Body of pancreas (tissue), 4 donors: Measurements from ENCODE around the gene LALBA. TPM values are rescaled to one million over a fixed set of nuclear protein-coding genes. Genes with fewer than 3 reads are reported as not detected.
"Not testable (repeated sequence)": the region's sequence is repeated elsewhere in the genome, so short reads cannot be mapped to it uniquely, and the experiment has no call there.

ENCODE experiments used
- ATAC-seq: fragments of 150-250 bp; one replicate; pipeline ENCODE4 v1.9.1; 2016
- DNase-seq, 4 donors: peaks; one replicate each; pipeline ENCODE4 v3.0.0-alpha.2; 2019
- H3K27ac ChIP-seq, 4 donors: fragments of 200-600 bp; sonication (generic); 1 replicate in 3 of 4; 2 replicates in 1 of 4; pipeline versions ENCODE4 v1.5.1 to v1.6.1; 2016 to 2019; ENCODE audit warnings: mild to moderate bottlenecking in 1 of 4, mixed read lengths in 1 of 4, moderate library complexity in 1 of 4
- H3K27me3 ChIP-seq, 2 donors: fragments of 200-600 bp; sonication (generic); one replicate each; pipeline ENCODE4 v1.6.0; 2016; ENCODE audit warnings: mild to moderate bottlenecking in 1 of 2
- H3K36me3 ChIP-seq, 2 donors: fragments of 200-600 bp; sonication (generic); replicated peaks in 1 of 2; 2 replicates each; pipeline ENCODE4 v1.5.1; 2016; ENCODE audit warnings: low read depth in 2 of 2; ENCODE audit not compliant: insufficient read depth in 1 of 2
- H3K4me1 ChIP-seq: fragments of 200-600 bp; sonication (generic); one replicate; pipeline ENCODE4 v1.6.0; 2016
- H3K4me3 ChIP-seq, 2 donors: fragments of 200-600 bp; sonication (generic); 1 replicate in 1 of 2; 2 replicates in 1 of 2; pipeline ENCODE4 v1.5.1; 2016 to 2019
- H3K9me3 ChIP-seq, 3 donors: fragments of 200-600 bp; sonication (generic); 1 replicate in 2 of 3; 2 replicates in 1 of 3; pipeline ENCODE4 v1.5.1; 2016
- POLR2A ChIP-seq, 3 donors: fragments of 450-650 bp; IDR thresholded peaks; one replicate each; pipeline ENCODE4 v1.6.1; 2016; ENCODE audit warnings: antibody characterized with exemption in 3 of 3, mild to moderate bottlenecking in 2 of 3
- WGBS, 2 donors: methylation state at CpG; one replicate each; pipeline ENCODE4 v1.1.5; 2017; 5-methylcytosine and 5-hydroxymethylcytosine counted together
- intact Hi-C: fragments of 100-400 bp; cut with DNase I; formaldehyde crosslinking; loops from one replicate; pipeline ENCODE4 v1.15.1; 2023
- total RNA-seq, 2 donors: library from RNA; depleted of rRNA; stranded (reverse); fragments of >200 nt; gene quantifications; one replicate each; pipeline ENCODE4 v1.1.0, GENCODE V29; 2016
- TF ChIP-seq, protein P1 (sequence below), 7 experiments: fragments of 450-650 bp in 4 of 7; fragments of 200-600 bp in 3 of 7; sonication (generic) in 3 of 7; IDR thresholded peaks; one replicate each; pipeline ENCODE4 v1.5.1; 2016 to 2019; ENCODE audit warnings: antibody characterized with exemption in 7 of 7

Gene LALBA
- total RNA-seq, 2 donors from 2014 or later = not detected

DNA sequence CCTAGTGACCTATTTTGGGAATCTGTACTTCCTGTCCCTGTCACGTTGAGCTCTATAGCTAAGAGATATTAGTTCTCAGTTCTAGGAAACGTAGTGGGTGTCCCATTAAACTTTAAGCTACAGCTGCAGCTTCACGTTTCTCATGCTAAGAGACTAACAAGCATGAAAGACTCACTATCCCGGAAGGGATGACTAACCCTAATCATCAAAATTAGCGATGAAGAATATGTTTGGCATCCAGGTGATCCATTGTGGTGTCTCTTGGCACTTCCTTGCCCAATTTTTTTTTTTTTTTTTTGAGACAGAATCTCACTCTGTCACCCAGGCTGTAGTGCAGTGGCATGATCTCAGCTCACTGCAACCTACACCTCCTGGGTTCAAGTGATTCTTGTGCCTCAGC, 11.0 kb upstream of the LALBA start:
- TF ChIP-seq POLR2A (IDR thresholded peaks at IDR 0.05) = no peak
- TF ChIP-seq, protein P1, sequence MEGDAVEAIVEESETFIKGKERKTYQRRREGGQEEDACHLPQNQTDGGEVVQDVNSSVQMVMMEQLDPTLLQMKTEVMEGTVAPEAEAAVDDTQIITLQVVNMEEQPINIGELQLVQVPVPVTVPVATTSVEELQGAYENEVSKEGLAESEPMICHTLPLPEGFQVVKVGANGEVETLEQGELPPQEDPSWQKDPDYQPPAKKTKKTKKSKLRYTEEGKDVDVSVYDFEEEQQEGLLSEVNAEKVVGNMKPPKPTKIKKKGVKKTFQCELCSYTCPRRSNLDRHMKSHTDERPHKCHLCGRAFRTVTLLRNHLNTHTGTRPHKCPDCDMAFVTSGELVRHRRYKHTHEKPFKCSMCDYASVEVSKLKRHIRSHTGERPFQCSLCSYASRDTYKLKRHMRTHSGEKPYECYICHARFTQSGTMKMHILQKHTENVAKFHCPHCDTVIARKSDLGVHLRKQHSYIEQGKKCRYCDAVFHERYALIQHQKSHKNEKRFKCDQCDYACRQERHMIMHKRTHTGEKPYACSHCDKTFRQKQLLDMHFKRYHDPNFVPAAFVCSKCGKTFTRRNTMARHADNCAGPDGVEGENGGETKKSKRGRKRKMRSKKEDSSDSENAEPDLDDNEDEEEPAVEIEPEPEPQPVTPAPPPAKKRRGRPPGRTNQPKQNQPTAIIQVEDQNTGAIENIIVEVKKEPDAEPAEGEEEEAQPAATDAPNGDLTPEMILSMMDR (IDR thresholded peaks at IDR 0.05) = no peak
- no peaks in the 10 kb centered on the region for H3K36me3 ChIP-seq
- WGBS, 2 donors = 54% methylated on average over 5 of the region's 5 CpGs
- H3K9me3 ChIP-seq = no peaks in the 10 kb centered on the region
- H3K27ac ChIP-seq = no peak overlapping the region
- DNase-seq = no peak
- H3K4me3 ChIP-seq = no peak overlapping the region
- no peaks in the 10 kb centered on the region for H3K4me1 ChIP-seq
- intact Hi-C loops = no loop called here
- no peaks in the 10 kb centered on the region for H3K27me3 ChIP-seq
- no peak for ATAC-seq

DNA sequence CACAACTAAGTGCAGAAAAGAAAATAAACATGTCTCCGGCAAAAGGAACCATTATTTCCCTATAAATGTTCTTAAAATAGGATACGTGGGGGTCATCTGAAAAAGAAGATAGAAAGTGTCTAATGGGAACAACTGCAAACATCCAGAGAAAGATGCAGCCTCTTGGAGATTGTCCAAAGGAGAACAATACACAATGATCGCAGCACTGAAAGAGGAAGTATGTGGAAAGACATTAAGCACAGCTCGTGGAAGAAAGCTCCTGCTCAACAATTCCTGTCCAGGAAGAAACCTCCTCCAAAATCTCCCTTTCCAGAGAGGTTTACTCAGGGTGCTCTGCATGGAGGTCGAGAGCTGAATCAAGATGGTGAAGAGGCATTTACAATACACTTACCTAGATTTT, 2.5 kb upstream of the LALBA start:
- 39 to 40% methylated on average over 5 of the region's 5 CpGs for WGBS, 2 donors
- no peak for DNase-seq
- Histone ChIP-seq H3K4me1 (no peaks in the 10 kb centered on the region), H3K27me3 (no peaks in the 10 kb centered on the region), H3K4me3 (no peak overlapping the region), H3K36me3 (no peaks in the 10 kb centered on the region), H3K27ac (no peak overlapping the region), H3K9me3 (no peaks in the 10 kb centered on the region)
- intact Hi-C loops = no loop called here
- no peak for ATAC-seq
- TF ChIP-seq POLR2A (IDR thresholded peaks at IDR 0.05) = no peak
- TF ChIP-seq, protein P1 (IDR thresholded peaks at IDR 0.05) = no peak

DNA sequence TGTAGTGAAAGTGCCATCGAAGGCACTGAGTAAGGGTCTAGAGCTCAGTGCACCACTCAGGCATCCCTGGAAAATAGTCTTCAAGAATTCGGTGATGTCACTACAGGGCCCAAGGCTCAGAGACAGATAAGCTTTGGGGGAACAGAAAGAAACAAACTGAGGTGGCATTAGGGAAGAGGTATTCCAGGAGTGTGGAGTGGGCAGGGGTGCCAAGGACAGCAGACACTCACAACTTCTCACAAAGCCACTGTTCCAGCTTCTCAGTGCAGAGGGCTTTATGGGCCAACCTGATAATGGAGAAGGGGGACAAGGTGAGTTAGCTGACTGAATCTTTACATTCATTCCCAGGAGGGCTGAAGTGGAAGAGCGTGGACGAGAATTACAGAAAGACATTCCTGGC, 2.1 kb downstream of the LALBA start:
- no peak for ATAC-seq
- 72 to 73% methylated on average over 4 of the region's 4 CpGs for WGBS, 2 donors
- Histone ChIP-seq H3K4me1 (no peaks in the 10 kb centered on the region), H3K36me3 (no peaks in the 10 kb centered on the region), H3K27ac (no peak overlapping the region), H3K4me3 (no peak overlapping the region), H3K27me3 (no peaks in the 10 kb centered on the region), H3K9me3 (no peaks in the 10 kb centered on the region)
- no peak for DNase-seq
- TF ChIP-seq POLR2A (IDR thresholded peaks at IDR 0.05) = no peak
- TF ChIP-seq, protein P1 (IDR thresholded peaks at IDR 0.05) = no peak
- intact Hi-C loops = no loop called here

DNA sequence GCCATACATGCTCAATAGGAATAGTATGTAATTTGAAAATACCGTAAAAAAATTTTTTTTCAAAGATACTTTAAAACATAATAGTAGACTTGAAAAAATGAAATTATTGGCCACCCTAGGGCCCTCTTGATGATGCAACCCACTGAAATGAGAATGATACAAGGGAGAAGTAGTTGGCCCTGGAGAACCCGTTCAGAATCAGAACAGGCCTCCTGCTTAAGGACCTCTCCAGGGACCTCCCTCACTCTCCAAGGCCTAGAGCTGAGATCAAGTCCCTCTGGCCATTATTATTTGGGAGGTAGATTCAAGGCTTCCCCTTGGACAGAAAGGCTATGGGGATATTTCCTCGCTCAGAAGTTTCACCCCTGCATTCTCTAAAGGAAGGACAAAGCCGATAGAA, 11.9 kb downstream of the LALBA start:
- Histone ChIP-seq H3K27me3 (no peaks in the 10 kb centered on the region), H3K36me3 (no peaks in the 10 kb centered on the region), H3K4me1 (no peaks in the 10 kb centered on the region), H3K27ac (no peak overlapping the region), H3K4me3 (no peak overlapping the region), H3K9me3 (no peaks in the 10 kb centered on the region)
- DNase-seq = no peak
- intact Hi-C loops = no loop called here
- WGBS, 2 donors = 85 to 89% methylated on average over 4 of the region's 4 CpGs
- no peak for ATAC-seq
- TF ChIP-seq, protein P1 (IDR thresholded peaks at IDR 0.05) = no peak
- no peak for TF ChIP-seq POLR2A (IDR thresholded peaks at IDR 0.05)

DNA sequence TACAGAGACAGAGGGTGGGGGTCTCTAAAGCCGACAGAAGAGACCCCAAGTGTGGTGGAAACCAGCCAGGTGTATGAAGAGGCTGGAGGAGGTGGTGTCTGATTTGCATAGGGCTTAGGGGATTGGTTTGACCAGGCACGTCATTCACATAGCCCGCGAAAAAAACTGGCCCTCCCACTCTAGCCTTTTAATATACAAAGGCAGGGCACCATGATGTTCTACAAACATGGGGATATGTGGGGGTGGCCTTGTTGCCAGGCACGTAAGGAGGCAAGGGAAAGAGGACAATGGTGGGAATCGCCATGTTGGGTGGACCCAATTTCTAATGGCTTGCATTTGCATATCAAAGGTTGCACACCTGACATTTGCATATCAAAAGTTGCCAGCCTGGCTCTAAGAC, 13.2 kb downstream of the LALBA start:
- Histone ChIP-seq H3K4me1 (no peaks in the 10 kb centered on the region), H3K36me3 (no peaks in the 10 kb centered on the region), H3K9me3 (no peaks in the 10 kb centered on the region), H3K27ac (no peak overlapping the region), H3K4me3 (no peak overlapping the region), H3K27me3 (no peaks in the 10 kb centered on the region)
- DNase-seq (no peak), ATAC-seq (no peak)
- TF ChIP-seq, protein P1 (IDR thresholded peaks at IDR 0.05) = no peak
- TF ChIP-seq POLR2A (IDR thresholded peaks at IDR 0.05) = no peak
- 55 to 64% methylated on average over 6 of the region's 6 CpGs for WGBS, 2 donors
- intact Hi-C loops = no loop called here

DNA sequence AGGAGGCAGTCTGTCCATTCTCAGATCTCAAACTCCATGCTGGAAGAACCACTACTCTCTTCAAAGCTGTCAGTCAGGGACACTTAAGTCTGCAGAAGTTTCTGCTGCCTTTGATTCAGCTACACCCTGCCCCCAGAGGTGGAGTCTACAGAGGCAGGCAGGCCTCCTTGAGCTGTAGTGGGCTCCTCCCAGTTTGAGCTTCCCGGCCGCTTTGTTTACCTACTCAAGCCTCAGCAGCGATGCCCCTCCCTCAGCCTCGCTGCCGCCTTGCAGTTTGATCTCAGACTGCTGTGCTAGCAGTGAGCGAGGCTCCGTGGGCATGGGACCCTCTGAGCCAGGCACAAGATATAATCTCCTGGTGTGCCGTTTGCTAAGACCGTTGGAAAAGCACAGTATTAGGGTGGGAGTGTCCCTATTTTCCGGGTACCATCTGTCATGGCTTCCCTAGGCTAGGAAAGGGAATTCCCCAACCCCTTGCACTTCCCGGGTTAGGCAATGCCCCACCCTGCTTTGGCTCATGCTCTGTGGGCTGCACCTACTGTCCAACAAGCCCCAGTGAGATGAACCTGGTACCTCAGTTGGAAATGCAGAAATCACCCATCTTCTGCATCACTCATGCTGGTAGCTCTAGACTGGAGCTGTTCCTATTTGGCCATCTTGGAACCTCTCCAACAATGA, 16.0 kb downstream of the LALBA start:
- intact Hi-C loops, H3K4me1 ChIP-seq, H3K27me3 ChIP-seq, ATAC-seq, H3K27ac ChIP-seq, H3K36me3 ChIP-seq, H3K4me3 ChIP-seq, H3K9me3 ChIP-seq: not testable (repeated sequence)
- WGBS, 2 donors = 59% methylated on average over 11 of the region's 11 CpGs; no CpG with 5 or more reads in 1 of the 2 donors
- DNase-seq = peak in 2 of 4 donors; percentile 3 to 6

DNA sequence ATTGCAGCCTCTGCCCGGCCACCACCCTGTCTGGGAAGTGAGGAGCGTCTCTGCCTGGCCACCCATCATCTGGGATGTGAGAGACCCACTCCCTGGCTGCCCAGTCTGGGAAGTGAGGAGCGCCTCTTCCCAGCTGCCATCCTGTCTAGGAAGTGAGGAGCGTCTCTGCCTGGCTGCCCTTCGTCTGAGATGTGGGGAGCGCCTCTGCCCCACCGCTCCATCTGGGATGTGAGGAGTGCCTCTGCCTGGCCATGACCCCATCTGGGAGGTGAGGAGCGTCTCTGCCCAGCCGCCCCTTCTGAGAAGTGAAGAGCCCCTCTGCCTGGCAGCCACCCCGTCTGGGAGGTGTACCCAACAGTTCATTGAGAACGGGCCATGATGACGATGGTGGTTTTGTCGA, 18.2 kb downstream of the LALBA start:
- H3K9me3 ChIP-seq, H3K4me3 ChIP-seq, H3K36me3 ChIP-seq, H3K4me1 ChIP-seq, H3K27ac ChIP-seq, DNase-seq, H3K27me3 ChIP-seq, intact Hi-C loops, ATAC-seq: not testable (repeated sequence)
- WGBS, 2 donors = 65 to 90% methylated on average over 6 to 13 of the region's 13 CpGs
